Activated CD8-positive, alpha-beta memory T cell treated with anti-CD3 and anti-CD28 coated beads for 4 hours (primary cell): ENCODE data around the gene EIF2AK3.
"Not testable (repeated sequence)": the region's sequence is repeated elsewhere in the genome, so short reads cannot be mapped to it uniquely, and the experiment has no call there.

ENCODE experiments used
- DNase-seq, 2 donors: peaks; one replicate each; pipeline ENCODE4 v3.0.0-alpha.2; 2020; ENCODE audit warnings: low read depth in 2 of 2

The EIF2AK3 gene

DNA sequence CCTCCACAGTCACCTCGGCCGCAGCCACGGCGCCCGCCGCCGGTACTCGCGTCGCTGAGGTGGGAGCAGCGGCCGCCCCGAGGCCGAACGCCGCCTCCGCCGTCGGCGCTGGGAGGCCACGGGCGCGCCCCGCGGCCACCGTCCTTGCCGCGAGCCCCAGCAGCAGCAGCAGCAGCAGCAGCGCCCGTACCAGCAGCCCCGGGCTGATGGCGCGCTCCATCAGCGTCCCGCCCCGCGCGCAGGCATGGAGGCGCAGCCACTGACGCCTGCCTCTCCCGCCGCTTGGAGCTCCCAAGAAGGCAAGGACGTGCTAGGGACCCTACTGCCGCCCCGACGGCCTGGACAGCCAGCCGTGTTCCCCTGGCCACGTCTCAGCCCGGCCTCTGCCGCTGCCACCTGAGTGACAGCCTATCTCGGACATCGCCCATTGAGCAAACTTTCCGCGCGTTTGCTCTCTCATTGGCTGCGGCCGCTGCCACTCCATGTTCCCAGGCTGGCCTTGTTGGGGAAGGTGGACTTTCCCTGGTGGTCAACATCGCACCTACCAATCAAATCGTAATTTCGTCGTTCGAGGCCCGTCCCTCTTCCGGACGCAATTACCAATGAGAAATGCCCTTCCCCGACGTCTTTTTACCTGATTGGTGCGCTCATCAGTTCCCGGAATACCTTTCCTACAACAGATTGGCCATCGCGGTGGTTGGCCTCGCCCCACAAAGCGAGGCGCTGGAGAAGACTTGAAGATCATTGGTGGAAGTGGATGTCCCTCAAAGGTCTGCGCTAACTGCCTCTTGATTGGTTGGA, at the start of gene EIF2AK3:
EIF2AK3 (minus strand) TSS at position 410 of the 801 bp plus-strand sequence; CDS start at position 220, 190 bp downstream.
- peak; percentile 82 to 92 for DNase-seq

DNA sequence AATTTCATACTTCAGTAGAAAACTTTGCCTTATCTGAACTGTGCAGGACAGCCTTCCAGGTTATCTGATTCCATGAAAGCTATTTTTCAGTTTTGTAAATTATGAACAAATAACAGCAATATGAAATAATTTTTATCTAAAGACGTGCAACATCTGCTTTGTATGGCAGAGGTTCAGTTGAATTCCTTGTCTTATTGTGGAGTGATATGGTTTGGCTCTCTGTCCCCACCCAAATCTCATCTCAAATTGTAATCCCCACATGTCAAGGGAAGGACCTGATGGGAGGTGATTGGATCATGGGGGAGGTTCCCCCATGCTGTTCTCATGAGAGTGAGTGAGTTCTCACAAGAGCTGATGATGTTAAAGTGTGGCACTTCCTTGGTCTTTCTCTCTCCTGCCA, 46.1 kb upstream of the EIF2AK3 start:
- no peak for DNase-seq

DNA sequence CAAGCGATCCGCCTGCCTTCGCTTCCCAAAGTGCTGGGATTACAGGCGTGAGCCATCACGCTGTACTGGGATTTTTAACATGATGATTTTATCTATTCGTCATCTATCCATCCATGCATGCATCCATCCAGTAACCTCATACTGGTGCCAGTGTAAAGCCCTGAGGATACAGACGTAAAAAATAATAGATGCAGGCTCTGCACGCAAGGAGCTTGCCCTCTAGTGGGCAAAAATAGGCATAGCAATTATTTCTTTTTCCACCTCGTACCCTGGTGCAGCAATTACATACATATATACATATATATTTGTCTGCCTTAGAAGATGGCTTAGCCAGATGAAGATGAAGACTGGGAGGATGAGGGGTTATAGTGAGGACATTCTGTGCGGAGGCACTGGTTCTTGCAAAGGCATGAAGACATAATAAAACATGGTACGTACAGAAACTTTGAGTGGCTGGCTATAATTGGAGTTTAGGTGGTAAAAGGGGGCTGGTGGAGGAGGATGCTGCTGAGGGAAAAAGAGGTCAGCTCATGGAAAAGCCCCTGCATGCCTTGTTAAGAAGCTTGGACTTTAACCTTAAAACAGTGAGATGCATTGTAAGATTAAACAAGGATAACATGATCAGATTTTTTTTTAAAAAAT, 44.6 kb upstream of the EIF2AK3 start:
- DNase-seq = no peak

DNA sequence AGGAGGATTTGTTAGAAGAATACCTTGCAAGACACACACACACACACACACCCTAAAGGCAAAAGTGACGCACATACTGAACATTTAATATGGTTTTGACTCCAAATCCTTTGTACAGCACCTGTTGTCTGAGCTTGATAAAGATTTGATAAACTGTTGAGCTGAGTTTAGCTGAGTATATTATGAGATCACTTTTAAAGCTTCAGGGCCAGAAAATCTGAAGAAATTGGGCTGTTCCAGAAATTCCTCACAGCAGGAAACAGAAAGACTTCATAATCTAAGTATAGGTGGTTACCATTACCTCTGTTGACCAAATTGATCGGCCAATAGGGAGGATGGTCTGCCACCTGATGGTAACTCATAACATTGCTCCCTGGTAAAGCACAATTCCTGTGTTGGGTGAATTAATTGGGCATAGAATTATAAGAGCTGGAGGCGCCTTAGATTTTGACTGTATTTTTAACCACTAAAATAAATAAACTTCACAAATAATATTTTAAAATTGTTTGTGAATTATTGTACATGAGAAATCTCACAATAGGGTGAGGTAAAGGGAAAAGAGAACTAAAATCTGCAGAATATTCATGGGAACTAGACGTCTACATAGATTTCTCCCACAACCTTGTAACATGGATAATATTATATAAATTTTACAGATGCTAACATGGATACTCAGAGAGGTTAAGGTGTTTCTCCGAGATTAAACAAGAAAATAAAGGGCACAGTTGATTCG, 42.4 kb upstream of the EIF2AK3 start:
- no peak for DNase-seq

DNA sequence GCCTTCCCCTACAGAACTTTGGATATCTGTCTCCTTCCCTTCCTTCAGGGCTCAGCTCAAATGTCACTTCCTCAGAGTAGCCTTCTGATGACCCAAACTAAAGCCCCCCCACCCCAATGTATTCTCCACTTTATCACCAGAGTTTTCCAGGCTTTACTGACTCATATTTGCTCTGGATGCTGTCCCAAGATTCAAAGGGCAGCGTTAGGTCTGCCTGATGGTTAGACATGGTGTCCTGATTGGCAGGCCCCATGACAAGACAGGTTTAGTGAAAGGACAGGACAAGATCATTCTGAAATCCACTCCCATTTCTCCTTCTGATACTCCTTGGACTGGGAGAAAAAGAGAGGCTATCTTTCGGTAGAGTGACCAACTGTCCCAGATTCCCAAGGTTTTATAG, 41.6 kb upstream of the EIF2AK3 start:
- DNase-seq = no peak

DNA sequence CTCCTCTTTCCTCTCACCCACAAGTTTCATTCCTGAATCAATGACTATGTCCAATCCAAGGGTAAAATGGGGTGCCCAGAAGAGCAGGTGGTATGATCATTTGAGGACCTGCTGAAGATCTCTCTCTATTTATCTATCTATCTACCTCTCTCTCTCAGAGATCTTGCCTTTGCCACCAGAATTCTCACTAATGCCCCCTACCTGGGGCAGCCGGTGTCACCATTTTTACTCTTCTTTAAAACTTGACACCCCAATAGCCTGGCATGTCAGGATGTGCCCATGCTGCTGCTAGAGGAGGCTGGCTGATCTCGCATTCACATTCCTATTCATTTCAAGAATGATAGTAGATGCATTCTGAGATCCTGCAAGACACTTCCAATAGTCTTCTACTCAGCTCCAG, 40.0 kb upstream of the EIF2AK3 start:
- no peak for DNase-seq

GRCh38 chr2:88666576-88666975, 39.3 kb upstream of the EIF2AK3 start:
- DNase-seq = no peak

- DNase-seq = no peak
These were observed 33.4 kb upstream of the EIF2AK3 start for GRCh38 chr2:88660622-88661021.

DNA sequence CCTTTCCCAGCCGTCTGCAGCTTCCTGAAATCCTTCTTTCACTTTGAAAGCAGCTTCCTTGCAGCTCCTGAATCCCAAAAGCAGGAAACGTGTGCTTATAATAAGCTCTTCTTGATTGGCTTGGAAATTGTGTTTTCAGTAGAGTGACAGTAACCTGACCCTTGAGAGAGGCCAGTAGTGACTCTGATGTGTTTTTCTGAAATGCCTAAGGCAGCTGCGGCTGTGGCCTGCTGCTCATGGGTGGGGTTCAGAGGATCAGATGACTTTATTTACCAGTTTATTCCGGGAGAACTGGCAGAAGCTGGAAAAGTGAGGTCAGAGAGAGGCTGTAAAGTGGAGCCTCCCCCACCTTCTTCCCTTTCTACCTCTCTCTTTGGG, 32.3 kb upstream of the EIF2AK3 start:
- DNase-seq = no peak

DNA sequence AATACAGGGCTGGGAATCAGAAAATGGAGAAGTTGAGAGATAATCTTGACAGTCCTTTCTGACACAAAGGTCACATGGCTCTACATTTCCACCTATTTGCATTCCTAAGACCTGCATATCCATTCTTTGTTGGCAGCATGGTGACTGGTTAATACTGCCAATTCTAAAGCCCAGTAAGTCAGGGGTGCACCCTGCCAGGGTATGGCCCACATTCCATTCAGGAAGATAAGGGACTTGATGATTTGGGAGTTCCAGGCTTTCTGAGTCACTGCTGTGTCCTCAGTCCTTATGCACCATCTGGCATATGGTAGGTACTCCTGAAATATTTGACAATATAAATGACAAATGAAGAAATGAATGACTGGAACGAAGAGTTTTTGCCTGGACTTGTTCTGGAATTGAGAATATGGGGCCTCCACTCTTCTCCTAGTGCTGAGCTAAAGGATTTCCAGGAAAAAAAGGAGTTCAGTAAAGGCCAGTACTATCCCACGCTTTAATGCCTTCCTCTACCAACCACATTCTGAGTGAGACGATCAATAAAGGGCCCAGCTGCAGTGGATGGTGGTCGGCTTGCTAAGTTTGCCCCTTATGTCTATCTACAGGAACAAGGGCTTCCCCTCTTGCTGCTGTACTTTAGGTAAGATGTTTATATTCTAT, 31.7 kb upstream of the EIF2AK3 start:
- no peak for DNase-seq

DNA sequence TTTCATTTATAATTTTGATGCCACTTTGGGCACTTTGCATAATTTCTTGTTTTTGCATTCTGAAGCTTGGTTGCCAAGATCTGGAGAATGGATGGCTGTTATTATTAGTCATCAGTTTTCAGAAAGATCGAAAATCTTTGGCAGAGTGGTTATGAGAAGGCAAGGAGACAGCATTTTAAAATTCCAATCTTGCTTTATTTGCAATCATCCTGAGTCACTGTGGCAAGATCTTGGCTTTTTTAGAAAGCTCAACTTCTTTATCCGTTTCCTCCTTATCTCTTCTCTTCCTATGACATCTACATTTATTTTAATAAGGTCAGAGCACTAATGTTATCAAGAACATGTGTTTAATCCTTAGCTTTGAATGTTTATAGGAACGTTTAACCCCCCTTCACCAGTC, 31.1 kb upstream of the EIF2AK3 start:
- DNase-seq = no peak

DNA sequence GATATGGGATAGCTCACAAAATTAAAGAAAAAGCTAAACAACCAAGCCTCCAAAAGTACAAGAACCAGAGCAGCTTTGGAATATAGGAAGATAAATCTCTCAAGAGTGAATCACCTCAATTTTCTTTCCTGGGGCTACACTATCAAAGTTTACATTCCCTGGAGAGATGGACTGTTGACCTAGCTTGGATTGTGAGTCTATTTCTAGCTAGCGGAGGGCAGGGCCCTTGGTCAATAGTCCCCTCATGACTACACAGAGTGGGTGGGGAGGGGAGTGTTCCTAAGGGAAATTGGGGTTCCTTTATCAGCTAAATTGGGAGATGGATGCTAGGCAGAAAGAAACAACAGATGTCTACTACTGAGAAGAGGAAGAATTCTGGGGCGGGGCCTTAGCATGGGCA, 29.9 kb upstream of the EIF2AK3 start:
- DNase-seq = no peak

GRCh38 chr2:88656690-88657089, 29.4 kb upstream of the EIF2AK3 start:
- DNase-seq = no peak

- DNase-seq = no peak
These were observed 27.4 kb upstream of the EIF2AK3 start for GRCh38 chr2:88654714-88655113.

DNA sequence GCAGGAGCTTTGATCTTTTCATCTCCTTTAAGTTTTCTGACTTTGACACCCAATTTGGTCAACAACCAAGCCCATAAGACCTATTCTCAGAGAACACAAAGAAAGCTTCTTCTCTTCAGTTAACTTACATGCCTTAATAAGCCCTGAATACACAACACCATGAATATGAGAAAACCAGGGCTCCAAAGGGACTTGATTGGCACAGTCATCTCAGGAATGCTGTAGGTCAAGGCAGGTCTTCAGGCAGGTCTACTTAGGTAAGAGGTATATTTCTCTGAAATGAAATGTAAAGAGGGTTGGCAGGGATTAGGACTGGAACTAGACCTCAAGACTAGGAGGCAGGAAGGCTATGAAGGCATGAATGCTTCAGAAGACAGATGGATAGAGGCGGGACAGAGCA, 24.4 kb upstream of the EIF2AK3 start:
- no peak for DNase-seq

- DNase-seq = not testable (repeated sequence)
These were observed 18.1 kb upstream of the EIF2AK3 start for GRCh38 chr2:88645291-88645882.

DNA sequence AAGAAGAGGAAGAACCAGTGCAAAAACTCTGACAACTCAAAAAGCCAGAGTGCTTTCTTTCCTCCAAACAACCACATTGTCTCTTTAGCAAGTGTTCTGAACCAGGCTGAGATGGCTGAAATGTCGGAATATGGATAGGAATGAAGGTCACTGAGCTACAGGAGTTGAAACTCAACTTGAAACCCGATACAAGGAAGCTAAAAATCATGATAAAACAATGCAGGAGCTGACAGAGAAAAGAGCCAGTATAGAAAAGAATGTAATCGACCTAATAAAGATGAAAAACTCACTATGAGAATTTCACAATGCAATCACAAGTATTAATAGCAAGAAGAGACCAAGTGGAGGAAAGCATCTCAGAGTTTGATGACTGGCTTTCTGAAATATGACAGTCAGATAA, 15.0 kb upstream of the EIF2AK3 start:
- no peak for DNase-seq

GRCh38 chr2:88641330-88641729, 14.1 kb upstream of the EIF2AK3 start:
- DNase-seq = no peak

- no peak for DNase-seq
These were observed 12.6 kb upstream of the EIF2AK3 start for GRCh38 chr2:88639865-88640264.

- DNase-seq = peak in 1 of 2 donors; percentile 17
These were observed 11.5 kb upstream of the EIF2AK3 start for GRCh38 chr2:88638743-88639142.

DNA sequence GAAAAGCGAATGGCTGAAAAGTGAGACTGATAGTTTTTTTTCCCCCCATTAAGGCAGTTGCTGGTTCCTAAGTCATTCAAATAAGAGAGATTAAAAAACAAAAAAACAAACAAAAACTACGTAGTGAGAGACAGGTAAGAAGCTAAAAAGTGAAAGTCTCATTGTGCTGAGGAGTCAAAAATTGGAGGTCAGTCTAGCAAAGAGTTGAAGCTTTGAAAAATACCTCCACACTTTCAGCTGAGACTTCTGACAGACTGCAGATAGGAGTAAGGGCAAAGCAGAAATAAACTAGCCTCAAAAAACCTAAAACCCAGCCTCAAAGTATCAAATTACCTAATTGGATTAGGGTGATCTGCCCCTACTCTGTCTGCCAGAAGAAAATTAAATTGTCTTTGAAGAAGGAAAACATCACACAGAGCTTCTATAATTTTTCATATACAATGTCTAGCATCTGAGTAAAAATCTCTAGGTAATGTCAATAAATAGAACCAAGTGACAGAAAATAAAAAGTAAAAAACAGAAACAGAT, 10.9 kb upstream of the EIF2AK3 start:
- no peak for DNase-seq

GRCh38 chr2:88637464-88637863, 10.2 kb upstream of the EIF2AK3 start:
- no peak for DNase-seq
